DOHH2 (cell line): Measurements from ENCODE around the gene SOX5.

Experiments
- H3F3A ChIP-seq: fragments of 200-600 bp; sonication (generic), shearing (Covaris generic); 2 replicates; pipeline ENCODE4 v1.6.0; 2016; ENCODE audit warnings: antibody characterized with exemption, mild to moderate bottlenecking; ENCODE audit not compliant: control insufficient read depth, insufficient read depth
- H3K27ac ChIP-seq: fragments of 200-600 bp; sonication (generic); 2 replicates; pipeline ENCODE4 v1.5.1; 2014; ENCODE audit warnings: low read depth, mild to moderate bottlenecking, low read length, moderate library complexity
- H3K27me3 ChIP-seq: fragments of 200-600 bp; sonication (generic); 2 replicates; pipeline ENCODE4 v1.6.1; 2014; ENCODE audit warnings: mild to moderate bottlenecking, low read length, mixed read lengths; ENCODE audit not compliant: control insufficient read depth
- H3K36me3 ChIP-seq: fragments of 200-600 bp; sonication (generic); 2 replicates; pipeline ENCODE4 v1.6.1; 2014; ENCODE audit warnings: mild to moderate bottlenecking, low read length, moderate library complexity, mixed read lengths; ENCODE audit not compliant: control insufficient read depth
- H3K4me1 ChIP-seq: fragments of 200-600 bp; sonication (generic); 2 replicates; pipeline ENCODE4 v1.6.1; 2014; ENCODE audit warnings: mild to moderate bottlenecking, low read length, mixed read lengths; ENCODE audit not compliant: control insufficient read depth
- H3K4me2 ChIP-seq: fragments of 200-600 bp; sonication (generic); 2 replicates; pipeline ENCODE4 v1.6.0; 2014; ENCODE audit warnings: mild to moderate bottlenecking, low read length, moderate library complexity
- H3K4me3 ChIP-seq: fragments of 200-600 bp; sonication (generic); 2 replicates; pipeline ENCODE4 v1.5.1; 2014; ENCODE audit warnings: mild to moderate bottlenecking, low read length, mixed read lengths
- H3K79me2 ChIP-seq: fragments of 200-600 bp; sonication (generic); 2 replicates; pipeline ENCODE4 v1.6.1; 2014; ENCODE audit warnings: mild to moderate bottlenecking, low read length, mixed read lengths; ENCODE audit not compliant: control insufficient read depth
- H3K9me2 ChIP-seq: fragments of 200-600 bp; sonication (generic); replicated peaks from 2 replicates; pipeline ENCODE4 v1.6.1; 2014; ENCODE audit warnings: mild to moderate bottlenecking, low read length, mixed read lengths; ENCODE audit not compliant: control insufficient read depth
- H3K9me3 ChIP-seq: fragments of 200-600 bp; sonication (generic); 2 replicates; pipeline ENCODE4 v1.6.1; 2014; ENCODE audit warnings: antibody characterized with exemption, low read length, mixed read lengths; ENCODE audit not compliant: control insufficient read depth, insufficient read depth
- H4K20me1 ChIP-seq: fragments of 200-600 bp; sonication (generic); 2 replicates; pipeline ENCODE4 v1.6.0; 2014; ENCODE audit warnings: low read depth, mild to moderate bottlenecking, antibody characterized with exemption, low read length, moderate library complexity; ENCODE audit not compliant: control insufficient read depth, insufficient read depth
- CTCF ChIP-seq: fragments of 200-600 bp; sonication (generic); IDR thresholded peaks from one replicate; pipeline ENCODE4 v1.5.1; 2014; ENCODE audit warnings: antibody characterized with exemption, mild to moderate bottlenecking, low read depth, low read length; ENCODE audit not compliant: poor library complexity, severe bottlenecking
- EZH2phosphoT487 ChIP-seq: fragments of 200-600 bp; sonication (generic); IDR thresholded peaks from 2 replicates; pipeline ENCODE4 v1.6.1; 2017; ENCODE audit warnings: borderline replicate concordance, mild to moderate bottlenecking, antibody characterized with exemption, low read length, moderate library complexity, mixed read lengths

Gene SOX5

GRCh38 chr12:23614280-23614679, 335.2 kb downstream of the SOX5 start:
- H3K4me3 ChIP-seq: no peak overlapping the region
- no peak overlapping the region for H3K4me2 ChIP-seq
- no peaks in the 10 kb centered on the region; the same call in 1 of the 2 replicates for H3K9me3 ChIP-seq

GRCh38 chr12:23611320-23611719, 338.1 kb downstream of the SOX5 start:
- Histone ChIP-seq H3K4me2 (no peak overlapping the region), H3K27me3 (no peaks in the 10 kb centered on the region), H3K4me1 (no peaks in the 10 kb centered on the region), H3K36me3 (no peaks in the 10 kb centered on the region), H3K79me2 (no peaks in the 10 kb centered on the region), H3F3A (no peaks in the 10 kb centered on the region), H3K9me3 (no peaks in the 10 kb centered on the region; the same call in 1 of the 2 replicates), H3K9me2 (no peaks in the 10 kb centered on the region), H3K27ac (no peak overlapping the region), H3K4me3 (no peak overlapping the region), H4K20me1 (no peaks in the 10 kb centered on the region)
- TF ChIP-seq CTCF: no peak
- no peak for TF ChIP-seq EZH2phosphoT487

More at GRCh38 chr12:23614280-23614679, 335.2 kb downstream of the SOX5 start:
- Histone ChIP-seq H3F3A (no peaks in the 10 kb centered on the region), H3K27me3 (no peaks in the 10 kb centered on the region), H3K4me1 (no peaks in the 10 kb centered on the region), H3K36me3 (no peaks in the 10 kb centered on the region), H3K27ac (no peak overlapping the region), H3K9me2 (no peaks in the 10 kb centered on the region), H3K79me2 (no peaks in the 10 kb centered on the region), H4K20me1 (no peaks in the 10 kb centered on the region)
- TF ChIP-seq EZH2phosphoT487 (no peak), CTCF (no peak)

GRCh38 chr12:23600919-23601318, 348.6 kb downstream of the SOX5 start:
- Histone ChIP-seq H3K4me2 (no peak overlapping the region), H3K4me1 (no peaks in the 10 kb centered on the region), H4K20me1 (no peaks in the 10 kb centered on the region), H3F3A (no peaks in the 10 kb centered on the region), H3K27me3 (no peaks in the 10 kb centered on the region), H3K36me3 (no peaks in the 10 kb centered on the region), H3K79me2 (no peaks in the 10 kb centered on the region), H3K4me3 (no peak overlapping the region), H3K27ac (no peak overlapping the region), H3K9me3 (no peaks in the 10 kb centered on the region), H3K9me2 (no peaks in the 10 kb centered on the region)
- TF ChIP-seq EZH2phosphoT487: no peak
- no peak for TF ChIP-seq CTCF
